ENCODE data around the gene ZNF831. TPM values are rescaled to one million over a fixed set of nuclear protein-coding genes. Genes with fewer than 3 reads are reported as not detected.
A peak's percentile ranks its signal among the peaks of the same experiment; 100 is the strongest.

ZNF831 gene
- total RNA-seq, 2 experiments from 2014 or later = 10.9 to 11.9 TPM

- DNase-seq (no peak), ATAC-seq (no peak)
- POLR2A ChIA-PET = interaction anchor here (1.3 to 5.4 kb wide), 2 partner anchors 12 to 82 kb away, joined by 3 to 44 read pairs; partner anchors contain the start of gene ZNF831
- H3K4me1 Mint-ChIP-seq (ENCODE audit: low read depth) = peaks cover 80% of the 10 kb centered on the region
- no peak overlapping the region for H3K27ac Mint-ChIP-seq
- H3K9me3 Mint-ChIP-seq = no peaks in the 10 kb centered on the region
- CTCF ChIA-PET = interaction anchor here (0.9 to 3.5 kb wide), 9 partner anchors 12 to 100 kb away, joined by 3 to 17 read pairs (median 4); no protein-coding TSS in a partner anchor
- intact Hi-C loops (cut with micrococcal nuclease) = no loop called here
- H3K27me3 Mint-ChIP-seq = no peaks in the 10 kb centered on the region
- H3K4me3 Mint-ChIP-seq = no peak overlapping the region
- peaks cover 13% of the 10 kb centered on the region for H3K36me3 Mint-ChIP-seq (ENCODE audit: low read depth)
- peak; percentile 13 for TF ChIP-seq CTCF (IDR thresholded peaks at IDR 0.05)
Measured at GRCh38 chr20:59153355-59153681, 10.3 kb upstream of the ZNF831 start.

GRCh38 chr20:59153832-59154231 lies 9.8 kb upstream of the ZNF831 start:
- Mint-ChIP-seq H3K4me3 (no peak overlapping the region), H3K9me3 (no peaks in the 10 kb centered on the region), H3K36me3 (ENCODE audit: low read depth) (peaks cover 10% of the 10 kb centered on the region), H3K27me3 (no peaks in the 10 kb centered on the region), H3K27ac (no peak overlapping the region), H3K4me1 (ENCODE audit: low read depth) (peaks cover 82% of the 10 kb centered on the region)
- ATAC-seq (peak; percentile 15), DNase-seq (peak; percentile 46)
- TF ChIP-seq CTCF (IDR thresholded peaks at IDR 0.05) = no peak
- ChIA-PET POLR2A (interaction anchor here (1.0 to 5.4 kb wide), 3 partner anchors 11 to 82 kb away, joined by 3 to 44 read pairs (median 3); partner anchors contain the start of gene ZNF831), CTCF (interaction anchor here (0.8 to 3.5 kb wide), 8 partner anchors 12 to 71 kb away, joined by 3 to 17 read pairs (median 4); no protein-coding TSS in a partner anchor)
- intact Hi-C loops (cut with micrococcal nuclease) = no loop called here

- Mint-ChIP-seq H3K4me3 (no peak overlapping the region), H3K9me3 (no peaks in the 10 kb centered on the region), H3K36me3 (ENCODE audit: low read depth) (peaks cover 7% of the 10 kb centered on the region), H3K27ac (no peak overlapping the region), H3K4me1 (ENCODE audit: low read depth) (peaks cover 82% of the 10 kb centered on the region), H3K27me3 (no peaks in the 10 kb centered on the region)
- ChIA-PET CTCF (interaction anchor here (0.8 to 3.5 kb wide), 7 partner anchors 11 to 72 kb away, joined by 3 to 17 read pairs (median 6); no protein-coding TSS in a partner anchor), POLR2A (interaction anchor here (1.0 to 5.4 kb wide), 3 partner anchors 11 to 67 kb away, joined by 3 to 44 read pairs (median 4); partner anchors contain the start of gene ZNF831)
- ATAC-seq = no peak
- DNase-seq = no peak
- intact Hi-C loops (cut with micrococcal nuclease) = no loop called here
- no peak for TF ChIP-seq CTCF (IDR thresholded peaks at IDR 0.05)
Measured at GRCh38 chr20:59154317-59155013, 9.2 kb upstream of the ZNF831 start.

GRCh38 chr20:59157064-59157463 lies 6.6 kb upstream of the ZNF831 start:
- POLR2A ChIA-PET = interaction anchor here (1.4 kb wide), 1 partner anchor 50 kb away, joined by 4 read pairs; no protein-coding TSS in a partner anchor

More at GRCh38 chr20:59157064-59157463, 6.6 kb upstream of the ZNF831 start:
- Mint-ChIP-seq H3K4me1 (ENCODE audit: low read depth) (peaks cover 82% of the 10 kb centered on the region), H3K9me3 (no peaks in the 10 kb centered on the region), H3K27ac (peak overlapping the region; percentile 69), H3K27me3 (no peaks in the 10 kb centered on the region), H3K36me3 (ENCODE audit: low read depth) (peaks cover 20% of the 10 kb centered on the region), H3K4me3 (no peak overlapping the region)
- intact Hi-C loops (cut with micrococcal nuclease) = no loop called here
- DNase-seq (no peak), ATAC-seq (no peak)
- no peak for TF ChIP-seq CTCF (IDR thresholded peaks at IDR 0.05)
- CTCF ChIA-PET = no interaction called here
